Body of pancreas (tissue), 4 donors: ENCODE results near the gene IL18R1.

ENCODE experiments used
- POLR2A ChIP-seq, 3 donors: fragments of 450-650 bp; IDR thresholded peaks; one replicate each; pipeline ENCODE4 v1.6.1; 2016; ENCODE audit warnings: antibody characterized with exemption in 3 of 3, mild to moderate bottlenecking in 2 of 3
- TF ChIP-seq, protein P1 (sequence below), 7 experiments: fragments of 450-650 bp in 4 of 7; fragments of 200-600 bp in 3 of 7; sonication (generic) in 3 of 7; IDR thresholded peaks; one replicate each; pipeline ENCODE4 v1.5.1; 2016 to 2019; ENCODE audit warnings: antibody characterized with exemption in 7 of 7

DNA sequence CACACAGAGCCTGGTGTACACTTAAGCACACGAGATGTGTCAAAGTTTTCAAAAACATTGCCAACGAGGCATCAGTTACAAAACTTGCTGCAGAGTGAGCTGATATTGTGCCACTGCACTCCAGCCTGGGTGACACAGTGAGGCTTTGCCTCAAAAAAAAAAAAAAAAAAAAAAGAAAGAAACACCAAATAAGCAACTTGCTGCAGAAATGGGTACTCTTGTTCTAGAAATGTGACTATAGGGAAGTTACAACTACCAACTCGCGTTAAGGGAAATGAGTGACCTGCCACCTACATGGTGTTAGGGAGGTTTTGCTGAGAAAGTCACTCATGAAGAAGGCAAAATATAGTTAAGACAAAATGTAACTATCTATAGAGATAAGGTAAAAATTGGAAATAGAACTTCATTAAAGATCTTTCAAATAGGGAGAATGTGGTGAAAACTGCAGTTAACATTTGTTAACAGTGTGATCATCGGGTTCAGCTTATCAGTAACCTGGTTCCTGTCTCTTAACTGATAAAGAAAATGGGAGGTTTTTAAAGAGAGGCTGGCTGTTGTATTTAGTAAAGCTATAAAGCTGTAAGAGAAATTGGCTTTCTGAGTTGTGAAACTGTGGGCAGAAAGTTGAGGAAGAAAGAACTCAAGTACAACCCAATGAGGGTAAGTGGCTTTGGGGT is 44.5 kb upstream of the IL18R1 start, which contains the start of gene IL1RL1:
- TF ChIP-seq, protein P1, sequence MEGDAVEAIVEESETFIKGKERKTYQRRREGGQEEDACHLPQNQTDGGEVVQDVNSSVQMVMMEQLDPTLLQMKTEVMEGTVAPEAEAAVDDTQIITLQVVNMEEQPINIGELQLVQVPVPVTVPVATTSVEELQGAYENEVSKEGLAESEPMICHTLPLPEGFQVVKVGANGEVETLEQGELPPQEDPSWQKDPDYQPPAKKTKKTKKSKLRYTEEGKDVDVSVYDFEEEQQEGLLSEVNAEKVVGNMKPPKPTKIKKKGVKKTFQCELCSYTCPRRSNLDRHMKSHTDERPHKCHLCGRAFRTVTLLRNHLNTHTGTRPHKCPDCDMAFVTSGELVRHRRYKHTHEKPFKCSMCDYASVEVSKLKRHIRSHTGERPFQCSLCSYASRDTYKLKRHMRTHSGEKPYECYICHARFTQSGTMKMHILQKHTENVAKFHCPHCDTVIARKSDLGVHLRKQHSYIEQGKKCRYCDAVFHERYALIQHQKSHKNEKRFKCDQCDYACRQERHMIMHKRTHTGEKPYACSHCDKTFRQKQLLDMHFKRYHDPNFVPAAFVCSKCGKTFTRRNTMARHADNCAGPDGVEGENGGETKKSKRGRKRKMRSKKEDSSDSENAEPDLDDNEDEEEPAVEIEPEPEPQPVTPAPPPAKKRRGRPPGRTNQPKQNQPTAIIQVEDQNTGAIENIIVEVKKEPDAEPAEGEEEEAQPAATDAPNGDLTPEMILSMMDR (IDR thresholded peaks at IDR 0.05), result no peak
- TF ChIP-seq POLR2A (IDR thresholded peaks at IDR 0.05), result no peak
